GM23248 (cell line): ENCODE data around the gene KCTD7. TPM values are rescaled to one million over a fixed set of nuclear protein-coding genes. Genes with fewer than 3 reads are reported as not detected.
A peak's percentile ranks its signal among the peaks of the same experiment; 100 is the strongest.
"Not testable (repeated sequence)": the region's sequence is repeated elsewhere in the genome, so short reads cannot be mapped to it uniquely, and the experiment has no call there.

ENCODE experiments used
- DNase-seq: peaks from one replicate; pipeline ENCODE4 v3.0.0-alpha.2; 2015
- H2AFZ ChIP-seq: fragments of 200-600 bp; sonication (generic); 2 replicates; pipeline ENCODE4 v1.6.1; 2016; ENCODE audit warnings: antibody characterized with exemption
- H3F3A ChIP-seq: fragments of 200-600 bp; sonication (generic); 2 replicates; pipeline ENCODE4 v1.6.1; 2016; ENCODE audit warnings: mild to moderate bottlenecking, antibody characterized with exemption, mixed run types; ENCODE audit not compliant: insufficient read depth
- H3K27ac ChIP-seq: fragments of 200-600 bp; sonication (generic); 2 replicates; pipeline ENCODE4 v1.5.1; 2016; ENCODE audit warnings: mild to moderate bottlenecking
- H3K27me3 ChIP-seq: fragments of 200-600 bp; sonication (generic); replicated peaks from 2 replicates; pipeline ENCODE4 v1.6.1; 2016; ENCODE audit warnings: mild to moderate bottlenecking; ENCODE audit not compliant: insufficient read depth
- H3K36me3 ChIP-seq: fragments of 200-600 bp; sonication (generic); 2 replicates; pipeline ENCODE4 v1.6.1; 2016; ENCODE audit warnings: low read depth, mild to moderate bottlenecking
- H3K4me1 ChIP-seq: fragments of 200-600 bp; sonication (generic); 2 replicates; pipeline ENCODE4 v1.6.1; 2016; ENCODE audit warnings: mild to moderate bottlenecking; ENCODE audit not compliant: insufficient read depth
- H3K4me2 ChIP-seq: fragments of 200-600 bp; sonication (generic); one replicate; pipeline ENCODE4 v1.6.1; 2016; ENCODE audit warnings: mild to moderate bottlenecking; ENCODE audit not compliant: unreplicated experiment
- H3K4me3 ChIP-seq: fragments of 200-600 bp; sonication (generic); 2 replicates; pipeline ENCODE4 v1.5.1; 2016; ENCODE audit warnings: mild to moderate bottlenecking
- H3K79me2 ChIP-seq: fragments of 200-600 bp; sonication (generic); 2 replicates; pipeline ENCODE4 v1.6.1; 2016; ENCODE audit warnings: mild to moderate bottlenecking; ENCODE audit not compliant: insufficient read depth
- H3K9ac ChIP-seq: fragments of 200-600 bp; sonication (generic); 2 replicates; pipeline ENCODE4 v1.6.1; 2016; ENCODE audit warnings: mild to moderate bottlenecking
- H3K9me2 ChIP-seq: fragments of 200-600 bp; sonication (generic); 2 replicates; pipeline ENCODE4 v1.6.1; 2016; ENCODE audit warnings: mixed run types, mild to moderate bottlenecking, moderate library complexity; ENCODE audit not compliant: insufficient read depth
- H3K9me3 ChIP-seq: fragments of 200-600 bp; sonication (generic); one replicate; pipeline ENCODE4 v1.6.1; 2017; ENCODE audit warnings: low read depth
- H4K20me1 ChIP-seq: fragments of 200-600 bp; sonication (generic); 2 replicates; pipeline ENCODE4 v1.6.0; 2016; ENCODE audit not compliant: insufficient read depth
- EZH2 ChIP-seq: fragments of 200-600 bp; sonication (generic); IDR thresholded peaks from 2 replicates; pipeline ENCODE4 v1.6.1; 2018; ENCODE audit warnings: antibody characterized with exemption, mild to moderate bottlenecking; ENCODE audit not compliant: insufficient read depth, poor library complexity, severe bottlenecking
- EZH2phosphoT487 ChIP-seq: fragments of 200-600 bp; sonication (generic); IDR thresholded peaks from 2 replicates; pipeline ENCODE4 v1.6.1; 2018; ENCODE audit warnings: antibody characterized with exemption, moderate library complexity, mild to moderate bottlenecking, low read depth; ENCODE audit not compliant: insufficient read depth
- WGBS, 2 experiments: methylation state at CpG; one replicate each; pipeline ENCODE4 v1.1.6; 2015 to 2017; ENCODE audit warnings: low lambda C conversion rate in 2 of 2, low coverage in 1 of 2; ENCODE audit errors: missing lambda C conversion rate in 2 of 2; 5-methylcytosine and 5-hydroxymethylcytosine counted together
- in situ Hi-C: fragments of 300-500 bp; cut with MboI; formaldehyde crosslinking; loops from 2 replicates; pipeline ENCODE4 v1.15.0; 2020
- polyA plus RNA-seq: library from polyadenylated mRNA; unstranded; fragments of >200 nt; fragmentation: Nextera tagmentation; extraction: Ambion mirVana; gene quantifications from 2 replicates; pipeline ENCODE4 v1.2.1, GENCODE V29; 2016
- total RNA-seq: library from RNA; depleted of rRNA; stranded (reverse); fragments of >200 nt; shearing (Covaris generic); gene quantifications from 2 replicates; pipeline ENCODE4 v1.2.3, GENCODE V29; 2014

Gene KCTD7
- total and polyA plus RNA-seq, 2 experiments from 2014 or later, result 5.0 to 11.6 TPM

GRCh38 chr7:66672432-66673123 lies 43.9 kb downstream of the KCTD7 start:
- H3K4me2 ChIP-seq, H3K27ac ChIP-seq, H3K4me1 ChIP-seq, H2AFZ ChIP-seq, H4K20me1 ChIP-seq, DNase-seq, H3K9me2 ChIP-seq, in situ Hi-C loops, H3K9ac ChIP-seq, H3K4me3 ChIP-seq, H3K9me3 ChIP-seq, H3K27me3 ChIP-seq, H3K36me3 ChIP-seq: not testable (repeated sequence)
- H3K79me2 ChIP-seq, result peaks cover 84% of the 10 kb centered on the region
- WGBS, 2 experiments, result 89 to 98% methylated on average over 4 to 5 of the region's 5 CpGs
- 0 out of 2 replicates have a peak, but pooled peaks cover 10% of the 10 kb centered on the region for H3F3A ChIP-seq

GRCh38 chr7:66673124-66673640 lies 44.5 kb downstream of the KCTD7 start:
- H3K27me3 ChIP-seq, H3K36me3 ChIP-seq, H4K20me1 ChIP-seq, H3K9ac ChIP-seq, H3K9me2 ChIP-seq, H2AFZ ChIP-seq, H3K4me1 ChIP-seq, H3K9me3 ChIP-seq, in situ Hi-C loops, H3K4me2 ChIP-seq, H3K27ac ChIP-seq, H3K4me3 ChIP-seq: not testable (repeated sequence)
- Histone ChIP-seq H3F3A (0 out of 2 replicates have a peak, but pooled peaks cover 10% of the 10 kb centered on the region), H3K79me2 (peaks cover 84% of the 10 kb centered on the region)
- 69 to 71% methylated on average over 5 to 6 of the region's 7 CpGs for WGBS, 2 experiments
- DNase-seq, result peak; percentile 52

GRCh38 chr7:66679633-66680244 lies 51.1 kb downstream of the KCTD7 start:
- H3K4me2 ChIP-seq, result no peak overlapping the region
- no peaks in the 10 kb centered on the region for H3K27me3 ChIP-seq
- peaks cover 9% of the 10 kb centered on the region; the same call in 1 of the 2 replicates for H3F3A ChIP-seq
- H3K9me2 ChIP-seq, result no peaks in the 10 kb centered on the region
- no peak overlapping the region for H3K27ac ChIP-seq
- no peak overlapping the region for H2AFZ ChIP-seq
- H3K4me3 ChIP-seq, result no peak overlapping the region
- no peaks in the 10 kb centered on the region for H3K36me3 ChIP-seq
- peaks cover 13% of the 10 kb centered on the region for H3K4me1 ChIP-seq
- in situ Hi-C loops, result no loop called here
- no peaks in the 10 kb centered on the region for H4K20me1 ChIP-seq
- WGBS, 2 experiments, result 85 to 91% methylated on average over 3 of the region's 3 CpGs
- no peak for DNase-seq
- no peaks in the 10 kb centered on the region for H3K9me3 ChIP-seq
- no peak for TF ChIP-seq EZH2phosphoT487
- no peak for TF ChIP-seq EZH2
- no peak overlapping the region for H3K9ac ChIP-seq
- H3K79me2 ChIP-seq, result peaks cover 85% of the 10 kb centered on the region

- no peaks in the 10 kb centered on the region for H3K9me3 ChIP-seq
- peak; percentile 99 for DNase-seq
- peaks cover 18% of the 10 kb centered on the region; the same call in 1 of the 2 replicates for H3F3A ChIP-seq
- no peaks in the 10 kb centered on the region for H3K36me3 ChIP-seq
- no peaks in the 10 kb centered on the region for H4K20me1 ChIP-seq
- H3K27ac ChIP-seq, result peak overlapping the region; percentile 97
- peak overlapping the region; percentile 70 for H2AFZ ChIP-seq
- H3K9me2 ChIP-seq, result no peaks in the 10 kb centered on the region
- TF ChIP-seq EZH2phosphoT487 (no peak), EZH2 (no peak)
- 3 to 4% methylated on average over 46 to 65 of the region's 78 CpGs for WGBS, 2 experiments
- H3K9ac ChIP-seq, result peak overlapping the region; percentile 94
- peak overlapping the region; percentile 87 for H3K4me2 ChIP-seq
- peak overlapping the region; percentile 82 for H3K4me3 ChIP-seq
- peaks cover 20% of the 10 kb centered on the region for H3K4me1 ChIP-seq
- in situ Hi-C loops, result no loop called here
- H3K27me3 ChIP-seq, result no peaks in the 10 kb centered on the region
- peaks cover 85% of the 10 kb centered on the region for H3K79me2 ChIP-seq
Measured at GRCh38 chr7:66681491-66682349, 53.0 kb downstream of the KCTD7 start.
